IPS-18c (cell line): Measurements from ENCODE around the gene LHX1.
A peak's percentile ranks its signal among the peaks of the same experiment; 100 is the strongest.

Source experiments
- H3K4me3 ChIP-seq: 2 replicates; pipeline ENCODE4 v1.7.0; 2013; ENCODE audit warnings: low read depth, mild to moderate bottlenecking, low read length, moderate library complexity; ENCODE audit not compliant: insufficient read depth
- H3K9me3 ChIP-seq: one replicate; pipeline ENCODE4 v1.6.1; 2013; ENCODE audit warnings: mild to moderate bottlenecking, low read length, moderate library complexity; ENCODE audit not compliant: control insufficient read depth, insufficient read depth

Gene LHX1

DNA sequence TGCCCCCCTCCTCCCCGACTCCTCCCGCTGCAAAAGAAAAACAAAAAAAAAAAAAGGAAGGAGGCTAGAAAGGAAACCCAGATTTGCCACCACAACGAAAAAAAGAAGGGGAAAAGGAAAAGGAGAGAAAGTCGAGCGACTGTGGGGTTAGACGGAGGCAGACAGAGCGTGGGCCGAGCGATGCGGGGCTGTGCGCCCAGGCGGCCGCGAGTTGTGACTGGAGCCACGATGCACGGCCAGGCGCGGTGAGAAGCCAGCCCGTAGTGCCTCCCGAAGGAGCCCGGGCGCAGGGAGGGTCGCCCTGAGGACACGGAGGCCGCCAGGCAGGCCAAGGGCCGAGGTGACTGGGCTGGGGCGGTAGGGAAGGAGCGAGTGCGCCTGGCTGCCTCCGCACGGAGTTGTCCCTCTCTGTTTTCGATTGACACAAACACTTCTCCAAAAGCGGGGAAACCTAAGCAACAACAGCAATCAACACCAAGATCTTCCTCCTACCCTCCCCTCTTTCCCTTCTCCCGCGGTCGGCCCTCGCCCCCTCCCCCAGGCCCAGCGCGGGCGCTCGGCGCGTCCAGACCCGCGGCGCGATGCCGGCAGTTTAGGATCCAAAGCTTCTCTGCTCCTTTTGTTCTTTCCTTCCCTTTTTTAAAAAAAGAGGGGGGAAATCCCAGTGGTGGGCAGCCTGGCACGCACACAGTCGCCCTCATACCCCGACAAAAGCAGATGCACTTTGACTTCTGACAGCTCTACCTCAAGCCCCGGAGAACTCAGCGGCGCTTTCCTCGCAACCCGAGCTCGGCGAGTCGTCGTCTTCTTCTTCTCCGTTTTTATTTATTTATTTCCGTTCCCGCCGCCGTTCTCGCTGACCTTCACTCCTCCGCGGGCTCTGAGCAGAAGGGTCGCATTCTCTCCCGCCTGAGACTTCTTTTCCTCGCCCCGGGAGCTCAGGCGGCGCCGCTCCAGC lies at the start of gene LHX1:
TSS of gene LHX1 (plus strand) at position 475 of the 958 bp plus-strand sequence. CDS start 723 bp downstream, outside the sequence.
- Histone ChIP-seq H3K9me3 (peaks cover 5% of the 10 kb centered on the region), H3K4me3 (peak within 1 kb of the TSS; percentile 64)

DNA sequence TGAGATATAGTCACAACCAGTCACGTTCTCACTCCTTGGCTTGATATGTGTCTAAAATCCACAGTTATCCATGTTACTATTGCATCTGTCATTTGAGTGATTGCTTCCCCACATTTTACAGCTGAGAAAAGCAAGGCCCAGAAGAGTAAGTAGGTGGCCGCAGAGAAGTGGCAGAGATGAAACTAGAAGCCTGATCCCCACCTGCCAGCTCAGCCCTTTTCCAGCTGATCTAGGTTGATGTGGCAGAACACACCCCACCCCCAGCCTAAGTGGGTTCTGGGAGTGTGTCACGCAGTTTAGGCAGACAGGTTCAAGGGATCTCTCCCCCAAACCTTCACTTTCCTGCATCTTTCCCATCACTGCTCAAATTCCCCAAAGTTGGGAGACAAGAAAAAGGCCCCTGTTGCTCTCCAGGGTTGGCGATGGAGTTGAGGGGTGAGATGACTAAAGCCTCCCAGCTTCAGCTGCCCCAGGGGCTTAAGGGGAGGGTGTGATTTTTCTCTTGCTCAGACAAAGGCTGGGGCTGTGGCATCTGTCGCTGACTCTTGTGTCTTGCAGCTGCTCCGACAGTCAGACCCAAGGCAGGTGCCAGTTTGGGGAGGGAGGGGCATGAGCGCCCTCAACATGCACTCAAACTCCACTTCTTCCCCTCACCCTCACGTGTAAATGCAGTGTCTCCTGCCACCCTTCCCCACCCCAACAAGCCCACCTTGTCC lies 48.9 kb upstream of the LHX1 start:
- H3K4me3 ChIP-seq, result no peak overlapping the region

DNA sequence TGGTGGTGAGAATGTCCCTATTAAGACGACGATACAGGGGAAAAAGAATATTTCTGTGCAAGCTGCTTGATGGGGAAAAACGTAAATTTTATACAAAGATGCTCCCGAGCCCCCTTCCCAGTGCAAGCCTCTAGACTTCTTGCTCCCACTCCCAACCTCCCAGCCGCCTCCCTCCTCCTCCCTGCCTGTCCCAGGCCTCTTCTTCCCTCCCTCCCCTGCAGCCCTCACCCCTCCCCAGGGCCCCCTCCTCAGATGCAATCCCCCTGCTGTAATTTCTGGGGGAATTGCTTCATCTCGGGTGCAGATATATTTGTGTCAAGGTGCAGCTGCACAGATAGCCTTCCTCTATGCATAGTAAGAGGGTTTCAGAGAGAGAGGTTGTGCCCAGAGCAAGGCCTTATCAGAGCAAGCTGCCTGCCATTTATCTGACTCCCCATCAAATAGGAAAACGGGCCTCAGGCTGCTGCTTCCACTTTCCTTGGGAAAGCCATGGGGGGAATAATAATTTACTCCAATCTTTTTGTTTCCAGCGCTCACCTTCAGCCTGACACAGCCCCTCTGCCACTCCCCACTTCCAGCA lies 47.4 kb upstream of the LHX1 start:
- Histone ChIP-seq H3K9me3 (no peaks in the 10 kb centered on the region), H3K4me3 (no peak overlapping the region)

More for the DNA sequence above, 48.9 kb upstream of the LHX1 start:
- no peaks in the 10 kb centered on the region for H3K9me3 ChIP-seq

DNA sequence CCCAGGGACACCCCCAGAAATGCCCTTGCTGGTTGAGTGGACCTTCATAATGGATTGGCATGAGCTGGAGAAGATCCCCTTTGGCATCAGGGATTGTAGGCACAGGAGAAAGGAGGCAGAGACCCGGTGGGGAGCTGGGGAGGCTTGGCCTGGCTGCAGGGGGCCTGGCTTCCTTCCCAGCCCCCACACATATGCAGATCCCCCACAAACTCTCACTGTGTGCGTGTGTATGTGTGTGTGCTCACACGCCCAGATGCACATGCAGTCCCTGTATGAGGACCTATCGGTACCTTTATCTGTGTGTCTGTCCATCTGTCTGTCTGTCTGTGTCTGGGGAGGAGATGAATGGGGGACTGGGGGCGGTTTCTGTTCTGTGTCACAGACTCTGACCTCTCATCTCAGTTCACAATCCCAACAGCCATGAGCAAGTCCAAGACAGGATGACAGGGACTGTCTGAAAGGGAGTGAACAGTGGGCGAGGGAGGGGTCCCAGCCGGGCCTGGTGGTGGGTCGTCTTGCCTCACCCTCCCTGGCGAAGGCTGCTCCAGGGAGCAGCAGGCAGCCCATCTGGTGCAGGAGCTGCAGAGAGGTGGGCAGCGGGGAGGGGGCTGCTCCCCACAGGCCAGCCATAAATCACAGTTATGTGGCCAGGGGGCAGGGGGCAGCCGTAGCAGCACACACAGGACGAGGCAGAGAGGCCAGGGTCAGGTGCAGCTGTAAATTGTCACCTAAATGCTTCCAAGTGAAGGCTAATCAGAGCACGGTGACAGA lies 46.7 kb upstream of the LHX1 start:
- H3K4me3 ChIP-seq, result no peak overlapping the region
- no peaks in the 10 kb centered on the region for H3K9me3 ChIP-seq

DNA sequence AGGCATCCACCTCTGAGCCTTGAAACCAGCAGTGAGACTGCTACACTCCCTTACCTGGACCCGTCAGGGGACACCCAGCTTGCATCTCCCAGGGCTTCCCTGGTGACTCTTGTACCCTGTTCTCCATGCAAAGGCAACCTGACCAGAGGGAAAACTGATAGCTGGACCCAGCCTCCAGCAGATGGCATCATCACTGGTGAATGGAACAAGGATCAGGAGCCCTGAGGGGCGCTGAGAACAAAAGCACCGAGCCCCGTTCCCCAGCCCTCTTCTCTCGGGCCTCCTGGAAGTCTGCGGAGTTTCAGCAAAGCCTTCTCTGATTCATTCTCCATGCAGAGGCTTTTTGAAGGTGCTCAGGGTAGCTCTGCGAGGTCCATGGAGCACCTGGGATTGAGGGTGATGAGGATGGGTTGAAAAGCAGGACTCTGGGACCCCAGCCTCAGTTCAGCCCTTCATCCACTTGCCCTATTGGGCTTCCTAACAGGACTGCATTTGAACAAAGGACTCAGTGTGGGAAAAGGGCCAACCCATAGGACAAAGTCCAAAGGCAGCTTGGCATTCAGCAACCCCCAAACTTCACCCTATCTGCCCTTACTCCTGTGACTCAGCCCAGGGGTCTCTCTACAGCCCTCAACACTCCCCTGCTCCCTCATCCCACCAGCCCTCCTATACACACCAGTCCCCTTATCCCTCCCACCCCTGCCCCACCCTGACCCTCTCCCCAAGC lies 45.0 kb upstream of the LHX1 start:
- Histone ChIP-seq H3K4me3 (no peak overlapping the region), H3K9me3 (no peaks in the 10 kb centered on the region)

DNA sequence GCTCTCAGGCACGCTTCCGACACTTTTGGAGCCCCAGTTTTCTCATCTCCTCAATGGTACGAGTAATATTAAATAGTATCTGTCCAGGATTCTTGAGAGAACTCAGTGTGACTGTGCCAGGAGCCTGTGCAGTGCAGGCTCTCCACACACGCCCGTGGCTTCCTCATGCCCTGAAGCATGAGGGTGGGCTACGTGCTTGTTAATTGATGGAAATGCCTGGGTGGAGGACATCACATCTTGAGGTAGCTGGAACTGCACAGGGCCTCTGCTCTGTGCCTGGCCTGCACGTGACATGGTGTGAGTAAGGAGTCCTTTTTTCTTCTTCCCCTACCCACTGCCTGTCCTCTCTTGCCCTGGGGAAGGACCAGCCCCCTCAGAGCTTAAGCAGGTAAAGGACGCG lies 43.1 kb upstream of the LHX1 start:
- H3K9me3 ChIP-seq, result no peaks in the 10 kb centered on the region
- no peak overlapping the region for H3K4me3 ChIP-seq

DNA sequence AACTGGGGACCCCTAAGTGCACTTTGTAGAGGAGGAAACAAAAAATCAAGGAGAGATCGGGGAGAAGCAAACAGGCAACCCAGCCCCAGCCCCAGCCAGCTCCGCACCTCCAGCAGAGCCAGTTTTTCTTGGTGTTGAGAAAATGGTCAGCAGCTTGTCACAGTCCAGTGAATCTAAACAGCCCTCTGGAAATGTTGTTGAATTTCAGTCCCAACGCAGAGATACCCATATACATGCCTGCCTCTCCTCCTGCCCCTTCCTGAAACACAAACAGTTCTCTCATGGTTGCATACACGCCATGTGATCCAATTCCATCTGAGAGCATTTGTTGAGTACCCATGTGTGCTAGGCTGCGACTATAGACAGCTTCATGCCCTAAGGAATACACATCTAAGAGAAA lies 42.4 kb upstream of the LHX1 start:
- Histone ChIP-seq H3K4me3 (no peak overlapping the region), H3K9me3 (no peaks in the 10 kb centered on the region)

DNA sequence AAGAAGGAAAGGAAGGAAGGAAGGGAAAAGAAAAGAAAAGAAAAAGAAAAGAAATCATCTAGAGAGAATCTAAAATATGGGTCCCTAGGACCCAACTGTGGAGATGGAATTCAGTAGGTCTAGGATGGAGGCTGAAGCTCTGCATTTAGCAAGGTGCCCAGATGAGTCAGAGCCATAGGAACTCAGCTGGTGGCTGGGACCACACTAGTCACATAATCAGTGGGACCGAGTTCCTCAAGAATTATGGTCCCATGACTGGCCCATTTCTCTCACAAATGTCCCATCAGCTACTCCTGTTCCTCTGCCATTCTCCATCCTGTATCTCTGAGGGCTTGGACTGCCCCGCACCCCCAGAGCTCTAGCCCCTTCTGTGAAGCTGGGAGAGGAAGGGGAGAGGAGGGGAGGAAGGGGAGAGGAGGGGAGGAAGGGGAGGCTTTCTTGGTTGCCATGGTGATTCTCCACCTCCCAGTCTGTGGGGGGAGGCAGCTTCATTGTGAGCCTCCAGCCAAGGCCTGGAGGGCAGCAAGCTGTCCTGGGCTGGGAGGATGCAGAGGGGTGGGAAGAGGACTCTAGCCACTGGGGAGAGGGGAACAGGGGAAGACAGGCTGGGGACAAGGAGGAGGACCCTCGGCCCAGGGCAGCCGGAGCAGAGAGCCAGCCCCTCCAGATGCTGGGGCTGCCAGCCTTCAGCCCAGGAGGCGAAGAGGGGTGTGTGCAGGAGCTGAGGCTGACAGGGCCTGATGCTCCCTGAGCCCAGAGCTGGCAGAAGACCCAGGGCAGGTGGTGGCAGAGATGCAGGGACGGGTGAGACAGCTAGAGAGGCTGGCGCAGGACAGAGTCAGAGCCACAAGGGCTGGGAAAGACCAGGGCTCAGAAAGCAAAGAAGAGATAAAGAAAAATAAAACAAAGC lies 37.8 kb upstream of the LHX1 start:
- Histone ChIP-seq H3K4me3 (no peak overlapping the region), H3K9me3 (no peaks in the 10 kb centered on the region)

DNA sequence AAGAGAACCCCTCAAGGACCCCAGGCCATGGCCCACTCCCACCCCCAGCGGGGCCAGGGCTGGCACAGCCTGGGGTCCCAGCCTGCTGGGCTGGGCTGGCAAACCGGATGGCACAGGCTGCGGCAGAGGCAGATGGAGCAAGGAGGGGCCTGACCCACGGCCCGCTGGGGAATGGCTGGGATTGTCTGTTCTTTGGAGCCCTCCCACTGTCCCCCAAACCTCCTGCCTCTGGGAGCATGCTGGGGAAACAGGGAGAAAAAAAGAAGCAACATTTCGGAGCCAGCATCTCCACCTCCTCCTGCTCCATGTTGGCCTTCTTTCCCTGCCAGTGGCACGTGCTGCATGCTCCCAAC lies 37.1 kb upstream of the LHX1 start:
- no peaks in the 10 kb centered on the region for H3K9me3 ChIP-seq
- H3K4me3 ChIP-seq, result no peak overlapping the region

DNA sequence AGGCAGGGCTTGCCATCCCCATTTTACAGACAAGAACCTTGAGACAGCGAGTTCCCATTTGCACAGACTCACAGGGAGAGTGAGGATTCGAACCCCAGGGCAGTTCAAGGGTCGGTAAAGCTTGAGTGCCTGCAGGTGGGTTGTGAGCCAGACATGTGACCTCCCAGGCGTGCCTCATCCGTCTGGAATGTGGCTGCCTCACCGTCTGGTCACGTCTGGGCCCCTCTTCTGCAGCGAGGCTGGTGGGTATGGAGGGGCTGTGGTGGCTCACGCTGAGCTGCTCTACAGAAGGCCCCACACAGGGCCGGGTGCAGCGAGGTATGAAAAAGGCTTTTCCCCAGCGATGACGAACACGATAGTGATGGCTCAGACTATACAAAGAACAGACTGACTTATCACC lies 35.8 kb upstream of the LHX1 start:
- Histone ChIP-seq H3K9me3 (no peaks in the 10 kb centered on the region), H3K4me3 (no peak overlapping the region)

DNA sequence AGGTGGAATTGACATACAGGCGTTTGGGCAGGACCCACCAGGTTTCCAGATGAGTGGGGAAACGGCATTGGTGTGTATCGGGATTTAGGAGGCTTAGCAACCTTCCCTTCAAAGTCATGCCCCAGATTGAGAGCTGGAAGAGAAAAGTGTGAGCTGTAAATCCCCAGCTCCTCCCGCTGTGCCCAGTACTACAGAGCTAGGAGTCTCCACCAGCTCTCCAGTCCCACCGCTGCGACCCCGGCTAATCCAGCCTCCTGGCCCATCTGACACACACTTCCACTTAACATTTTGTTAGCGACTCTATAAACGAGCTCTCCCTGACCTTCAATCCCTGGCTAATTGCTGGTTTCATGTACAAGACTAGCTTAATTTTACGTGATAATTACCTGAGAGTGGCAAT lies 29.9 kb upstream of the LHX1 start:
- Histone ChIP-seq H3K4me3 (no peak overlapping the region), H3K9me3 (no peaks in the 10 kb centered on the region)

DNA sequence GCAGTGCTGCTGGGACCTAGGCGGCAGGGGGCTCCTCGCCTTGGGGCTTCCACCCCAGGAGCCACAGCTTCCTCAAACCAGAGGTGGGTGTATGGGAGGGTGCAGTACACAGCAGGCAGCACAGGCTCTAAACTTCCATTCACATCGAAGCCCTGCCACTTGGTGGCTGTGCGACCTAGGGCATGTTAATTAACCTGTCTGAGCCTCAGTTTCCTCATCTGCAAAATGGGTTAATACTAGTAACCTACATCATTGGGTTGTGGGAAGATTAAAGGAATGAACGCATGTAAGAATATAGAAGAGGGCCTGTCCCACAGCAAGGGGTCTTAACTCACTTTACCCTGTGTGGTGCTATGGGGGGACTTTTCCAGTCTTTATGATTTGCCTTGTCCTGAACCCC lies 26.8 kb upstream of the LHX1 start:
- Histone ChIP-seq H3K9me3 (no peaks in the 10 kb centered on the region), H3K4me3 (no peak overlapping the region)

DNA sequence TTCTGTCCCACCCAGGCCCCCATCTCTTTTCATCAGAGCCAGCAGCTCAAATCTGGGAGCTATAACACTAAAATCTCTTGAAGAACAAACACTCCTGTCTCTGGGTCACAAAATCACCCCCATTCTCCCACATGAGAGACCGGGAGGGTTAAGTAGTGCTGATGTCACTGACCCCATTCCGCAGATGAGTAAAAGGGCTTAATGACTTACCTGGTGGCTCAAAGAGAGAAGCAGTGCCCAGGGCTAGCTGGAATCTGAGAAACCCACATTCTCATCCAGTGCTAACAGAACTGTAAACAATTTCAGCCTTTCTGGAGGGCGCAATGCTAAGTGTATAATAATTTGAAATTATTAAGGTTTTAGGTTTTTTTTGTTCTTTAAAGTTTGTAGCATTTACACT lies 26.3 kb upstream of the LHX1 start:
- no peaks in the 10 kb centered on the region for H3K9me3 ChIP-seq
- H3K4me3 ChIP-seq, result no peak overlapping the region

DNA sequence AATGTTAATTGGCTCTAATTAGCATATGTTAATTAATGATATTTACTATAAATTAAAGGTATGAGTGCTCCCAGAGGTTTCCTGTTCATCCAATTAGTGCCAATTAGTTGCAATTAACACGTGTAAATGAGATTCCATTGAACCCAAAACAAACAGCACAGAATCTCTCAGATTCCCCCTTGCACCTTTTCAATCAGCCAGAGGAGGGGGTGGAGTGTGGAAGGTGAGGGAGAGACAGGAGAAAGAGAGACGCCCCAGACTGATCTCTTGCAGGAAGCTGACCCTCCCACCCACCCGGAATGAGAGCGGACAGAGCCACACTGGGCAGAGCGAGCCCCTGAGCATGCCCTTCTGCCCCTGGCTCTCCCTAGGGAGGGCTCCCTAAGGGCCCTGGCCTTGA lies 24.1 kb upstream of the LHX1 start:
- H3K9me3 ChIP-seq, result no peaks in the 10 kb centered on the region
- no peak overlapping the region for H3K4me3 ChIP-seq

DNA sequence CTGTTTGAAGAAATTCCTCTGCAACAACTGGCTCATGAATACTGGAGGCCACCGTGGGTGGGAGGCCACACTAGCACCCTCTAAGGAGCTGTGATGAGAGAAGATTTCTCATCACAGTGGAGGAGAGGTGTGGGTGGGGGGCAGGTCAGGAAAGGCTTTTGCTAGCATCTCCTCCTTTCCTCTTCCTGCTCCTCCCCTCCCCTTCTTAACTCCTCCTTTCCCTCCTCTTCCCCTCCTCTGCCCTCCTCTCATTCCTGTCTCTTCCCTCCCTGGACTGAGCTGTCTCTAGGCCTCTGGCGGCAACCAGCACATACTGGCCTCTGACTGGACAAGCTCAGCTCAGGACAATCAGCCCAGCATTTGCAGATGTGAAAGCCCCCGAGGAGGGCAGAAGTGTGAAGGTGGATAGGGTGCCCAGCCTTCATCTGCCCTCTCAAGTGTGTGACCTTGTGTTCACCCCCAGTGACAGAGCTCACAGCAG lies 19.0 kb upstream of the LHX1 start:
- no peaks in the 10 kb centered on the region for H3K9me3 ChIP-seq

More for the DNA sequence above, 19.0 kb upstream of the LHX1 start:
- no peak overlapping the region for H3K4me3 ChIP-seq
